BLaER1 treated with 17β-estradiol and CSF1 and Interleukin-3, amounts not matched to agents 10 nM and 100 nM (cell line): Measurements from ENCODE around the gene BHLHE40.

Experiments used
- H3K27ac ChIP-seq, 11 experiments: shearing (Covaris generic); formaldehyde crosslinking; 2 replicates each; pipeline ENCODE4 v1.8.1; 2022
- H3K27me3 ChIP-seq, 11 experiments: shearing (Covaris generic); formaldehyde crosslinking; 2 replicates each; pipeline ENCODE4 v1.8.1; 2022
- H3K36me3 ChIP-seq, 11 experiments: shearing (Covaris generic); formaldehyde crosslinking; 2 replicates each; pipeline ENCODE4 v1.8.1; 2022
- H3K4me1 ChIP-seq, 10 experiments: shearing (Covaris generic); formaldehyde crosslinking; 2 replicates each; pipeline ENCODE4 v1.8.1; 2022
- H3K4me2 ChIP-seq, 11 experiments: shearing (Covaris generic); formaldehyde crosslinking; 2 replicates each; pipeline ENCODE4 v1.8.1; 2022
- H3K4me3 ChIP-seq, 10 experiments: shearing (Covaris generic); formaldehyde crosslinking; 2 replicates each; pipeline ENCODE4 v1.8.1; 2022
- H3K9ac ChIP-seq, 11 experiments: shearing (Covaris generic); formaldehyde crosslinking; 2 replicates each; pipeline ENCODE4 v1.8.1; 2022
- H3K9me3 ChIP-seq, 11 experiments: shearing (Covaris generic); formaldehyde crosslinking; replicated peaks in 1 of 11; 2 replicates each; pipeline ENCODE4 v1.8.1; 2022
- H4K20me1 ChIP-seq, 11 experiments: shearing (Covaris generic); formaldehyde crosslinking; 2 replicates each; pipeline ENCODE4 v1.8.1; 2022
- Cebpa-rat ChIP-seq, 11 experiments: shearing (Covaris generic); IDR thresholded peaks; 2 replicates each; pipeline ENCODE4 v1.8.1; 2022

Gene BHLHE40

DNA sequence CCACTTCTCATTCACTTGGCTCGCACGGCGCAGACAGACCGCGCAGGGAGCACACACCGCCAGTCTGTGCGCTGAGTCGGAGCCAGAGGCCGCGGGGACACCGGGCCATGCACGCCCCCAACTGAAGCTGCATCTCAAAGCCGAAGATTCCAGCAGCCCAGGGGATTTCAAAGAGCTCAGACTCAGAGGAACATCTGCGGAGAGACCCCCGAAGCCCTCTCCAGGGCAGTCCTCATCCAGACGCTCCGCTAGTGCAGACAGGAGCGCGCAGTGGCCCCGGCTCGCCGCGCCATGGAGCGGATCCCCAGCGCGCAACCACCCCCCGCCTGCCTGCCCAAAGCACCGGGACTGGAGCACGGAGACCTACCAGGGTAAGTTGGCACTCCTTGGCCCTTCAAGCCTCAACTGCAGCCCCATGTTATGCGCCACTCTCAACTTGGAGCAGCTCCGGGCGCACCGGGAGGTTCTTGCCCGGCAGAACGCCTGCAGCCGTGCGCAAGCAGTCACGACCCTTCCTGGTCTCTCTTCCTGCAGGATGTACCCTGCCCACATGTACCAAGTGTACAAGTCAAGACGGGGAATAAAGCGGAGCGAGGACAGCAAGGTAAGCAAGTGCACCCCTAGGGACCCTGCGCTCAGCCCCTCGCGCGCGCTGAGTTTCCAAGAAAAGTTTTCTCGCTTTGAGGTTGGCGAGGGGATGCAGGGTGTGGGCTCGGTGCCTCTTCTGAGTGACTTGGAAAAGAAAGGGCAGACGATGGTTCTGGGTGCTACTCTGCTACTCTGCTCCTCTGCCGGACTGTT is at the start of gene BHLHE40:
Gene BHLHE40 (plus strand): TSS at position 10 of the 801 bp plus-strand sequence. CDS start 282 bp downstream, at position 292.
- Histone ChIP-seq H3K27me3 (peaks cover 0 to 26% (median 0%) of the 10 kb centered on the region in 11 experiments; a peak in 6 of 22 replicates), H3K9ac (peak within 1 kb of the TSS; percentile 92 to 99 (median 95)), H3K27ac (peak within 1 kb of the TSS; percentile 96 to 100 (median 98)), H3K4me3 (peak within 1 kb of the TSS; percentile 76 to 98 (median 90)), H3K4me2 (peak within 1 kb of the TSS; percentile 94 to 99 (median 97)), H3K9me3 (no peaks in the 10 kb centered on the region), H3K4me1 (peaks cover 52 to 83% (median 72%) of the 10 kb centered on the region in 10 experiments), H3K36me3 (peaks cover 5 to 43% (median 24%) of the 10 kb centered on the region in 11 experiments; a peak in 20 of 22 replicates), H4K20me1 (peaks cover 37 to 45% (median 42%) of the 10 kb centered on the region in 11 experiments)
- TF ChIP-seq Cebpa-rat (IDR thresholded peaks at IDR 0.05): no peak

- H3K27me3 ChIP-seq: no peaks in the 10 kb centered on the region
- no peaks in the 10 kb centered on the region for H3K36me3 ChIP-seq
- H3K9me3 ChIP-seq: no peaks in the 10 kb centered on the region
- no peak overlapping the region for H3K9ac ChIP-seq
- no peak overlapping the region for H3K27ac ChIP-seq
- H3K4me3 ChIP-seq: no peak overlapping the region
- no peak for TF ChIP-seq Cebpa-rat (IDR thresholded peaks at IDR 0.05)
- no peak overlapping the region for H3K4me2 ChIP-seq
- no peaks in the 10 kb centered on the region for H3K4me1 ChIP-seq
- H4K20me1 ChIP-seq: no peaks in the 10 kb centered on the region
Measured at GRCh38 chr3:4930501-4930900, 48.7 kb upstream of the BHLHE40 start.

- no peak for TF ChIP-seq Cebpa-rat (IDR thresholded peaks at IDR 0.05)
- Histone ChIP-seq H3K4me2 (no peak overlapping the region), H3K4me1 (no peaks in the 10 kb centered on the region), H3K4me3 (no peak overlapping the region), H3K36me3 (no peaks in the 10 kb centered on the region), H3K9ac (no peak overlapping the region), H3K9me3 (no peaks in the 10 kb centered on the region), H3K27me3 (no peaks in the 10 kb centered on the region), H3K27ac (no peak overlapping the region), H4K20me1 (no peaks in the 10 kb centered on the region)
Measured at GRCh38 chr3:4934050-4934449, 45.2 kb upstream of the BHLHE40 start.

DNA sequence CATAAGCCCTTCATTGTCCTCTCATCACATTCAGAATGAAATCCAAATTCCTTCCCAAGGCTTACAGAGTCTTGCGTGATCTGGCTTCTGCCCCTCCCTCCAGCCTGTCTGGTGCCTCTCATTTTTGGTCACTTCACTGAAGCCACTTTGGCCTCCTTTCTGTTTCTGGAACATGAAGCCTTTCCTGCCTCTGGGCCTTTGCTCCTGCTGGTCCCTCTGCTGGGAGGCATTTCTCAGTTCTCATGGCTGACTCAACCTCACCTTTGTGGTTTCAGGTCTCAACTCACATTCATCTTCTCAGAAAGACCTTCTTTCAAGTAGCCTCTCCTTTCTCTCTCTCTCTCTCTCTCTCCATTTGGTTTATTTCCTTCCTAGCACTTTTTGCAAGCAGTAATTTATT is 43.9 kb upstream of the BHLHE40 start:
- Histone ChIP-seq H3K4me2 (no peak overlapping the region), H3K36me3 (no peaks in the 10 kb centered on the region), H3K9ac (no peak overlapping the region), H3K4me1 (no peaks in the 10 kb centered on the region), H3K27ac (no peak overlapping the region), H3K9me3 (no peaks in the 10 kb centered on the region), H4K20me1 (no peaks in the 10 kb centered on the region), H3K27me3 (no peaks in the 10 kb centered on the region), H3K4me3 (no peak overlapping the region)
- no peak for TF ChIP-seq Cebpa-rat (IDR thresholded peaks at IDR 0.05)

GRCh38 chr3:4936982-4937614 is 42.1 kb upstream of the BHLHE40 start:
- H4K20me1 ChIP-seq: no peaks in the 10 kb centered on the region
- no peak for TF ChIP-seq Cebpa-rat (IDR thresholded peaks at IDR 0.05)
- H3K9ac ChIP-seq: no peak overlapping the region
- no peaks in the 10 kb centered on the region for H3K4me1 ChIP-seq
- no peak overlapping the region for H3K27ac ChIP-seq
- no peak overlapping the region for H3K4me2 ChIP-seq
- no peaks in the 10 kb centered on the region for H3K27me3 ChIP-seq
- H3K4me3 ChIP-seq: no peak overlapping the region
- H3K9me3 ChIP-seq: no peaks in the 10 kb centered on the region
- no peaks in the 10 kb centered on the region for H3K36me3 ChIP-seq

GRCh38 chr3:4938281-4938982 is 40.8 kb upstream of the BHLHE40 start:
- H3K4me3 ChIP-seq: no peak overlapping the region
- no peaks in the 10 kb centered on the region for H3K36me3 ChIP-seq
- no peaks in the 10 kb centered on the region for H3K9me3 ChIP-seq
- H4K20me1 ChIP-seq: no peaks in the 10 kb centered on the region
- no peak overlapping the region for H3K27ac ChIP-seq
- no peak overlapping the region for H3K4me2 ChIP-seq
- H3K27me3 ChIP-seq: no peaks in the 10 kb centered on the region
- H3K4me1 ChIP-seq: no peaks in the 10 kb centered on the region
- no peak overlapping the region for H3K9ac ChIP-seq
- no peak for TF ChIP-seq Cebpa-rat (IDR thresholded peaks at IDR 0.05)

- Histone ChIP-seq H3K9ac (no peak overlapping the region), H3K27me3 (no peaks in the 10 kb centered on the region), H4K20me1 (no peaks in the 10 kb centered on the region), H3K36me3 (no peaks in the 10 kb centered on the region), H3K27ac (no peak overlapping the region), H3K4me3 (no peak overlapping the region), H3K4me2 (no peak overlapping the region), H3K9me3 (no peaks in the 10 kb centered on the region), H3K4me1 (peaks cover 0 to 4% (median 0%) of the 10 kb centered on the region in 10 experiments; a peak in 1 of 20 replicates)
- TF ChIP-seq Cebpa-rat (IDR thresholded peaks at IDR 0.05): no peak
Measured at GRCh38 chr3:4939276-4939675, 40.0 kb upstream of the BHLHE40 start.

DNA sequence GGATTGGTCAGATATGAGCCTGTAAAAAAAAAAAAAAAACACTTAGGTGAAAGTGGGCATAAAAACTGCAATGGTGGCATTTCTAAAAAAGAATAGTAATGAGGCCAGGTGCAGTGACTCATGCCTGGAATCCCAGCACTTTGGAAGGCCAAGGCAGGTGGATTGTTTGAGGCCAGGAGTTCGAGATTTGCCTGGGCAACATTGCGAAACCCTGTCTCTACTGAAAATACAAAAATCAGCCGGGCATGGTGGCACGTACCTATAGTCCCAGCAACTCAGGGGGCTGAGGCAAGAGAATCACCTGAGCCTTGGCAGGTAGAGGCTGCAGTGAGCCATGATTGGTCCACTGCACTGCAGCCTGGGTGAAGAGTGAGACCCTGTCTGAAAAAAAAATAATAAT is 38.3 kb upstream of the BHLHE40 start:
- H3K36me3 ChIP-seq: no peaks in the 10 kb centered on the region
- H3K4me2 ChIP-seq: no peak overlapping the region
- H3K9ac ChIP-seq: no peak overlapping the region
- peaks cover 0 to 4% (median 0%) of the 10 kb centered on the region in 10 experiments; a peak in 1 of 20 replicates for H3K4me1 ChIP-seq
- H3K9me3 ChIP-seq: no peaks in the 10 kb centered on the region
- peak in 3 of 11 experiments; percentile 28 to 57 (median 52); a peak in 6 of 22 replicates for TF ChIP-seq Cebpa-rat (IDR thresholded peaks at IDR 0.05)
- no peaks in the 10 kb centered on the region for H3K27me3 ChIP-seq
- H4K20me1 ChIP-seq: no peaks in the 10 kb centered on the region
- H3K4me3 ChIP-seq: no peak overlapping the region
- H3K27ac ChIP-seq: no peak overlapping the region

DNA sequence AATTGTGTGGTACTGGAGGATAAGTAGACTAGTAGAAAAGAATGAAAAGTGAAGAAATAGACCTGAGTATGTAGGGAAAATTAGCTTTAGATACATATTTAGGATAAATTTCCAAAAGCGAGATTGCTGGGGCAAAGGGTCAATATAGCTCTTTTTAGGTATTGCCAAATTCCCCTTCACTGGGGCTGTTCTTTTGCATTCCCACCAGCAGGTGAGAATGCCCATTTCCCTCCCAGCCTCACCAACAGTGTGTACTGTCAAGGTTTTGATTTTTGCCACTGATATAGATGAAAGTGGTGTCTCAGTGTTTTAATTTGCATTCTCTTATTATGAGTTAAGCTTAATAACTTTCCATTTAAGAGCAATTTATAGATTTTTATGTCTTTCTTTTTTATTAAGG is 35.7 kb upstream of the BHLHE40 start:
- no peaks in the 10 kb centered on the region for H3K27me3 ChIP-seq
- H3K4me3 ChIP-seq: no peak overlapping the region
- H4K20me1 ChIP-seq: no peaks in the 10 kb centered on the region
- no peaks in the 10 kb centered on the region for H3K9me3 ChIP-seq
- no peaks in the 10 kb centered on the region for H3K36me3 ChIP-seq
- no peak overlapping the region for H3K9ac ChIP-seq
- H3K27ac ChIP-seq: no peak overlapping the region
- no peak overlapping the region for H3K4me2 ChIP-seq
- H3K4me1 ChIP-seq: peaks cover 0 to 4% (median 0%) of the 10 kb centered on the region in 10 experiments; a peak in 1 of 20 replicates
- TF ChIP-seq Cebpa-rat (IDR thresholded peaks at IDR 0.05): no peak
